Measurements from ENCODE around the gene FAM83E.

FAM83E gene

GRCh38 chr19:48627201-48627864 is 12.5 kb upstream of the FAM83E start:
- peak overlapping the region; percentile 66 for H3K27ac ChIP-seq (ENCODE audit: low read depth, low read length)
- no peak overlapping the region for H3K4me3 ChIP-seq (ENCODE audit: low read depth, low read length)
- no peak overlapping the region for H3K9ac ChIP-seq (ENCODE audit: low read depth, low read length)
- H3K27me3 ChIP-seq (ENCODE audit: control insufficient read depth, insufficient read depth, low read length) = no peaks in the 10 kb centered on the region
- peaks cover 17% of the 10 kb centered on the region; the same call in 1 of the 2 replicates for H3K36me3 ChIP-seq (ENCODE audit: control insufficient read depth, insufficient read depth, low read length)
- peaks cover 30% of the 10 kb centered on the region for H3K4me1 ChIP-seq (ENCODE audit: control insufficient read depth, insufficient read depth, low read length)
- no peaks in the 10 kb centered on the region for H3K9me3 ChIP-seq (ENCODE audit: control insufficient read depth, insufficient read depth, low read length)

GRCh38 chr19:48625891-48626327 is 11.0 kb upstream of the FAM83E start:
- Histone ChIP-seq H3K4me3 (ENCODE audit: low read depth, low read length) (no peak overlapping the region), H3K27ac (ENCODE audit: low read depth, low read length) (no peak overlapping the region), H3K9ac (ENCODE audit: low read depth, low read length) (no peak overlapping the region), H3K9me3 (ENCODE audit: control insufficient read depth, insufficient read depth, low read length) (no peaks in the 10 kb centered on the region), H3K27me3 (ENCODE audit: control insufficient read depth, insufficient read depth, low read length) (no peaks in the 10 kb centered on the region), H3K36me3 (ENCODE audit: control insufficient read depth, insufficient read depth, low read length) (peaks cover 22% of the 10 kb centered on the region), H3K4me1 (ENCODE audit: control insufficient read depth, insufficient read depth, low read length) (peaks cover 24% of the 10 kb centered on the region)

DNA sequence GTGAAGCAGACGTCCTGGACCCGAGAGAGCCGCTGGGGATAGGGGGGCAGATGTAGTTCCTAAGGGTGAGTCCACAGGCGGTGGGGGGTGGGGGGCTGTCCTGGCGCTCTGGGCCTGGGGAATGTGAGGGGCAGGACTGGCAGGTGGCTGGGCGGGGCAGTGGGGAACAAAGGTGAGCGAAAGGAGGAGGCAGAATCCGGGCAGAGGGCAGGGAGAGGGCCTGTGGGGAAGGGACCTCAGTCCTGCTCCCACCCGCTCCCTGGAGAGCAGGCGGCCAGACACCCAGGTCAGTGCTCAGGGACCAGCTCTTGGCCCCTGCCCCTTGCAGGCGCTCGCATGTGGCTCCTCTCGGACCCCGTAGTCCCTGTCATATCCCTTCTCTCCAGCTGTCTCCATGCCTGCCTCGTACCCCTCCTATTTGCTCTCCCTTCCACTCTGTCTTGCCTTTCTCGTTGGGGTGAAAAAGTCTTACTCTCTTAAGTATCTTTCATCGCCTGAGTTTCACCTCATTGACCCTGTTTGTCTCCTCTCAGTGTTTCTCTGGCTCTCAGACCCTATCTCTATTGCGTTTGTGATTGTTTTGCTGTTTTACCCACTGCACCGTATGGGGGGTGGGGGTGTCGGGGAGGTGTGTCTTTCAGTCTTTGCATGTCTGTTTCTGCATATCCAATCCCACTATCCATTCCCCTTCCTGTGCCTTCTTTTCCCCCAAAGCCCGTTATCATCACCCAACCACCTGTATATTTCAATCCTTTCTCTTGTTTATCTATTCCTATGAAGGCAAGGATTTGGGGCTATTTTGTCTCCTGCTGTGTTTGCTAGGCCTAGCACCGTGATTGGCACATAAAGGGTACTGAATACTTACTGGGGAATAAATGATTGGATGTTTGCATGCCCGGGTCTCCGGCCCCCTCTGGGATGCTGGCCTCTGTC is 10.2 kb upstream of the FAM83E start:
- H3K36me3 ChIP-seq (ENCODE audit: control insufficient read depth, insufficient read depth, low read length) = peaks cover 22% of the 10 kb centered on the region
- H3K27me3 ChIP-seq (ENCODE audit: control insufficient read depth, insufficient read depth, low read length) = no peaks in the 10 kb centered on the region
- peaks cover 18% of the 10 kb centered on the region for H3K4me1 ChIP-seq (ENCODE audit: control insufficient read depth, insufficient read depth, low read length)
- H3K9me3 ChIP-seq (ENCODE audit: control insufficient read depth, insufficient read depth, low read length) = no peaks in the 10 kb centered on the region
- peak overlapping the region; percentile 85 for H3K27ac ChIP-seq (ENCODE audit: low read depth, low read length)
- H3K9ac ChIP-seq (ENCODE audit: low read depth, low read length) = 0 out of 2 replicates have a peak overlapping the region, but pooled peaks have one; percentile 62
- H3K4me3 ChIP-seq (ENCODE audit: low read depth, low read length) = peak overlapping the region; percentile 80

DNA sequence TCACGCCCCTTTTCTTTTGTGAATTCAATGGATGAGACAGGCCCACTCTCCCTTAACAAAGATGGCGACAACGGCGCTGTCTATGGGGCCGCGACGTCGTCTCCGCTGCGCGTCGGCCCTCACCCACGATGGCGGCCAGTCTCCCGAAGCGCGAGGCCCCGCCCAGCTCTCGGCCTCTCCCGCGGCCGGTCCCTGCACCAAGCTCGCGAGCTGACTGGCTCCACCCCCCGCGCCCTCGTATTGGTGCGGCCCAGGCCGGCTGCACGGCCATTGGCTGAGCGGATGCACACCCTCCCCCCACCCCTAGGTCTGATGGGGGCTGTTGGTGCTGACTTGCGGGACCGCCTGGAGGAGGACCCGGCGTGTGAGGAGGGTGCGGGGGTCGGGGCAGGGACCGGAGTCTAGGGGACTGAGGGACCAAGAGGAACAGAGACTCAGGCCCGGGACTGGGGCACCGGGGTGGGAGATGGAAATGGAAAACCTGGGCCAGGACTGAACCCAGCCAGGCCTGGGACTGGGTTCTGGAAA is 9.3 kb upstream of the FAM83E start:
- Histone ChIP-seq H3K4me3 (ENCODE audit: low read depth, low read length) (peak overlapping the region; percentile 80), H3K9me3 (ENCODE audit: control insufficient read depth, insufficient read depth, low read length) (no peaks in the 10 kb centered on the region), H3K9ac (ENCODE audit: low read depth, low read length) (peak overlapping the region; percentile 67), H3K36me3 (ENCODE audit: control insufficient read depth, insufficient read depth, low read length) (peaks cover 22% of the 10 kb centered on the region), H3K4me1 (ENCODE audit: control insufficient read depth, insufficient read depth, low read length) (peaks cover 15% of the 10 kb centered on the region), H3K27ac (ENCODE audit: low read depth, low read length) (peak overlapping the region; percentile 86), H3K27me3 (ENCODE audit: control insufficient read depth, insufficient read depth, low read length) (no peaks in the 10 kb centered on the region)

DNA sequence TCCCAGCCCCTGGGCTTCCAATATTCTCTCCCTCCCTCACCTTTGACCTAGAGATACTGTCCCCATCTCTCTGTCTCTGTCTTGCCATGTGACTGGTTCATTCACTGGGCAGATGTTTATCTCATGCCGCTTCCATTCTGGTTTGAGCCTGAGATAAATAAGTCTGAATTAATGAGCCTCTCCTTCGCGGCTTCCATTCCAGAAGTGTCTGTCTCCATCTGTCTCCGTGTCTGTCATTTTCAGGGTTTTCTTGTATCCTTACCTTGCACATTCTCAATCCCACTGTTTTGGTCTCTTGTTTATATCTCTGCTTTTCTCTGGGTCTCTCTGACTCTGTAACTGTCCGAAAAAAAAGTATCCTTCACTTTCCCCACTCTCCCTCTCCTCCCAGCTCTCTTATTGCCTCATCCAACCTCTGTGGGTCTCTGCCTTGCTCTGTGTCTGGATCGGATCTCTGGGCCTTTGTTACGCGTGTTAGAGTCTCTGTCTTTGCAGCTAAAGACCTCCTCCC is 8.7 kb upstream of the FAM83E start:
- Histone ChIP-seq H3K9ac (ENCODE audit: low read depth, low read length) (peak overlapping the region; percentile 67), H3K9me3 (ENCODE audit: control insufficient read depth, insufficient read depth, low read length) (no peaks in the 10 kb centered on the region), H3K4me3 (ENCODE audit: low read depth, low read length) (peak overlapping the region; percentile 64), H3K36me3 (ENCODE audit: control insufficient read depth, insufficient read depth, low read length) (peaks cover 21% of the 10 kb centered on the region), H3K27ac (ENCODE audit: low read depth, low read length) (peak overlapping the region; percentile 86), H3K4me1 (ENCODE audit: control insufficient read depth, insufficient read depth, low read length) (peaks cover 15% of the 10 kb centered on the region), H3K27me3 (ENCODE audit: control insufficient read depth, insufficient read depth, low read length) (no peaks in the 10 kb centered on the region)

GRCh38 chr19:48619692-48620585 is 5.1 kb upstream of the FAM83E start:
- Histone ChIP-seq H3K36me3 (ENCODE audit: control insufficient read depth, insufficient read depth, low read length) (peaks cover 38% of the 10 kb centered on the region), H3K9ac (ENCODE audit: low read depth, low read length) (peak overlapping the region; percentile 67), H3K4me3 (ENCODE audit: low read depth, low read length) (peak overlapping the region; percentile 95), H3K27me3 (ENCODE audit: control insufficient read depth, insufficient read depth, low read length) (no peaks in the 10 kb centered on the region), H3K9me3 (ENCODE audit: control insufficient read depth, insufficient read depth, low read length) (no peaks in the 10 kb centered on the region), H3K4me1 (ENCODE audit: control insufficient read depth, insufficient read depth, low read length) (peaks cover 33% of the 10 kb centered on the region), H3K27ac (ENCODE audit: low read depth, low read length) (peak overlapping the region; percentile 95)

DNA sequence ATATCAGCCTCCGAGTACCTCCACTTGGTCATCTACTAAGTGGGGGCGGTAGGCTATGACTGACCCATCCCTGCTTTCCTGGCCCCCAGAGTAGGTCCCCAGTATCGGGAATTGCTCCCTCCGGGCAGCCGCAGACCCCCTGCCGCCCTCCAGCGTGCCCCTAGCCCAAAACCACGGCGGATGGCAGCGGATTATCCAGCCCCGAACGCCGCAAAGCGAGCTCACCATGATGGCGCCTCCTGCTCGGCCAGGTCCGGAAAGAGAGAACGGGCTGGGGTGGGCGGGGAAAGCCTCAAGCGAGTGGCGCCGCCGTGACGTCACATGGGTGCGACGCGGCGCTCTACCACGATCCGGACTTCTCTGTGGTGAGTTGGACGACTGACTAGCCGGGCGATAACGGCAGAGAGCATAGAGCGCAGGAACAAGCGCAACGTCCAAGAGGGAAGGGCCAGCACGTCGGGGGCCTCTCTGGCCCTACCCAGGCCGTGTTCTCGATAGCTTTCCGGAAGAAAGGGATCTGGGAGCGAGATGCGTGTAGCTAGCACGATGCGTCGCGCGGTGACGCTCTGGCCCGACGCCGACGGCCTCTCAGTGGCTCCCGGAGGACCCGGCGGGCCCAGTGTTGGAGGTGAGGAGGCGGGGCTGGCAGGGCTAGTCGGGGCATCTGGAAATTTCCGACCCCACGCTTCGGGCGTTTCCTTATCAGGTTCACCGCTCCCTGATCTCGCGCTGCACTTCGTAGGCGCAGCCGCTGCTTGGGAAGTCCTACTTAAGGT is 4.2 kb upstream of the FAM83E start, which contains the start of the genes RPL18 and SPHK2:
TSS of gene RPL18 (minus strand) at position 263 of the 776 bp plus-strand sequence. CDS start at position 228, 35 bp downstream.
TSS of gene SPHK2 (plus strand) at position 591 of the 776 bp plus-strand sequence. CDS start 1,009 bp downstream, outside the sequence.
- Histone ChIP-seq H3K36me3 (ENCODE audit: control insufficient read depth, insufficient read depth, low read length) (peaks cover 38% of the 10 kb centered on the region), H3K27ac (ENCODE audit: low read depth, low read length) (peak within 1 kb of the TSS; percentile 95), H3K4me3 (ENCODE audit: low read depth, low read length) (peak within 1 kb of the TSS; percentile 95), H3K4me1 (ENCODE audit: control insufficient read depth, insufficient read depth, low read length) (peaks cover 39% of the 10 kb centered on the region), H3K27me3 (ENCODE audit: control insufficient read depth, insufficient read depth, low read length) (no peaks in the 10 kb centered on the region), H3K9ac (ENCODE audit: low read depth, low read length) (peak within 1 kb of the TSS; percentile 98), H3K9me3 (ENCODE audit: control insufficient read depth, insufficient read depth, low read length) (no peaks in the 10 kb centered on the region)

- Histone ChIP-seq H3K27me3 (ENCODE audit: control insufficient read depth, insufficient read depth, low read length) (no peaks in the 10 kb centered on the region), H3K9me3 (ENCODE audit: control insufficient read depth, insufficient read depth, low read length) (no peaks in the 10 kb centered on the region), H3K4me3 (ENCODE audit: low read depth, low read length) (peak overlapping the region; percentile 95), H3K9ac (ENCODE audit: low read depth, low read length) (peak overlapping the region; percentile 98), H3K4me1 (ENCODE audit: control insufficient read depth, insufficient read depth, low read length) (peaks cover 40% of the 10 kb centered on the region), H3K27ac (ENCODE audit: low read depth, low read length) (peak overlapping the region; percentile 95), H3K36me3 (ENCODE audit: control insufficient read depth, insufficient read depth, low read length) (peaks cover 38% of the 10 kb centered on the region)
These were observed 3.5 kb upstream of the FAM83E start for GRCh38 chr19:48618278-48618915.

GRCh38 chr19:48617146-48617937 is 2.5 kb upstream of the FAM83E start:
- Histone ChIP-seq H3K9ac (ENCODE audit: low read depth, low read length) (peak overlapping the region; percentile 98; the same call in 1 of the 2 replicates), H3K4me3 (ENCODE audit: low read depth, low read length) (peak overlapping the region; percentile 95), H3K9me3 (ENCODE audit: control insufficient read depth, insufficient read depth, low read length) (no peaks in the 10 kb centered on the region), H3K36me3 (ENCODE audit: control insufficient read depth, insufficient read depth, low read length) (peaks cover 38% of the 10 kb centered on the region), H3K27me3 (ENCODE audit: control insufficient read depth, insufficient read depth, low read length) (no peaks in the 10 kb centered on the region), H3K27ac (ENCODE audit: low read depth, low read length) (peak overlapping the region; percentile 95), H3K4me1 (ENCODE audit: control insufficient read depth, insufficient read depth, low read length) (peaks cover 37% of the 10 kb centered on the region)
